HG03103 (cell line): ENCODE data around the gene ANAPC2.

Source experiments
- ATAC-seq: cut with Tn5 transposase; IDR thresholded peaks from one replicate; pipeline ENCODE4 v1.9.1; 2021; ENCODE audit warnings: low read depth; ENCODE audit not compliant: unreplicated experiment

ANAPC2 gene

DNA sequence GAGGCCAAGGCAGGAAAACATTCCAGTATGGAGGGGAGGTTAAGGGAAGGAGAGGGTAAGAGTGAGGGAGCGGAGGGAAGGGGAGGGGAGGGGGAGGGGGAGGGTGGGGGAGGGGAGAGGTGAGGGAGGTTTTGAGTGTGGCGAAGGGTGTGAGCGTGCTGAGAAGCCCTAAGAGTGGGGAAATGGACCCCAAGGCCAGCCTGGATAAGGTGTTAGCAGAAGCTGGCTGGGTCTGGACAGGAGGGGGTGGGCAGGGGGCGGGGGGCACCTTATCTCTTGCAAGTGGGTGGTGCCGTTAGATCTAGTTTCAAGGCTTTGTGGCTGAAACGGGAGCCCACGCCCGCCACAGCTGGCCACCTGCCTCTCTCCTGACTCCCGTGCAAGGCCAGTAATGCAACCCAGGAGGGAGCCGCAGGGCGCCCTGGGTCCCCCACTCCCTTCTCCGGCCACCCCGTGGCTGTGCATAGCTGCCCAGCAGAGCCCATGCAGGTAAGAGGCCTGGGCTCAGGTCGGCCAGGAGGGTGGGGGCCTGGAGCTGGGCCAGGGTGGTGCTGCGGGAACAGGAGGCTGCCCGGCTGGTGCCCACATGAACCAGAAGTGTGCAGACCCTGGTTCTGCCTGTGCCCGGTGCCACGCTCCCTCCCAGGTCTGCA is 39.6 kb upstream of the ANAPC2 start:
- ATAC-seq, result no peak

- no peak for ATAC-seq
Measured at GRCh38 chr9:137227054-137227852, 38.9 kb upstream of the ANAPC2 start, which contains the start of gene RNF224. RNF224 (plus strand) TSS chr9:137227502; CDS start chr9:137228336, 834 bp downstream.

- no peak for ATAC-seq
Measured at GRCh38 chr9:137226338-137227053, 38.1 kb upstream of the ANAPC2 start.

GRCh38 chr9:137225699-137226331 is 37.5 kb upstream of the ANAPC2 start:
- no peak for ATAC-seq

DNA sequence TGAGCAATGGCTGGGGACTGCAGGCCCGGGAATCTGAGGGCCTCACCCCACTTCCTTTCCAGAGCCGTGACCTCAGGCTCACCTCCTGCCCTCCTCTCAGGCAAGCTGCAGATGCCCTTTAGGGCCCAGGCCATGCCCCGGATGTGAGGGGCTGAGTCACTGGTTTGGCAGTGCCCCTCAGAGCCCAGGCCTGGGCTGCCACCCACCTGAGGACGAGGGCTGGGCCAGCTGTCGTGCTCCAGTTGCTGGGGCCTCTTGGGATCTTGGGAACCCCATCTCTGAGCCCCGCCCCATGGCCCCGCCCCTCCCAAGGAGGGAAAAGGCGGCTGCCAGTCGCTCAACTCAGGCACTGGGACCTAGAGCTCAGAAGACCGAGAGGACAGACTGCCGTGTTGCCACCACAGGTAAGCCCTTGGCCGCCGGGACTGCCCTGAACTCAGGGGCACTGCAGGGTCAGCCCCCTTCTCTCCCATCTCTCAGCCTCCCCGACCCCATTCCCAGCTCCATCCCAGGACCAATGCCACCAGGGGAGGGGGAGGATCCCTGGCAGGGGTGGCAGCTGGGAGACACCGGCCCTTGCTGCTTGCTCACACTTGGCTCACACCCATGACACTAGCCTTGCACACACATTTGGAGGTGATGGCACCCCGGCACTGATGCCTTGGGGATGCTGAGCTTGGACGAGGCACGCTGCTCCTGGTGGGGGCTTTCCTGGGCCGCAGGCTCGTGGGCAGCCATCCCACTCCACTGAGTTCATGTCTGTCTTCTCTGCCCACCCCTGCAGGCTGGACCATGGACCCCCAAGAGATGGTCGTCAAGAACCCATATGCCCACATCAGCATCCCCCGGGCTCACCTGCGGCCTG is 36.7 kb upstream of the ANAPC2 start, which contains the start of gene CYSRT1:
Gene CYSRT1 (plus strand): TSS at position 345 of the 865 bp plus-strand sequence. CDS start 448 bp downstream, at position 793.
- ATAC-seq, result no peak

DNA sequence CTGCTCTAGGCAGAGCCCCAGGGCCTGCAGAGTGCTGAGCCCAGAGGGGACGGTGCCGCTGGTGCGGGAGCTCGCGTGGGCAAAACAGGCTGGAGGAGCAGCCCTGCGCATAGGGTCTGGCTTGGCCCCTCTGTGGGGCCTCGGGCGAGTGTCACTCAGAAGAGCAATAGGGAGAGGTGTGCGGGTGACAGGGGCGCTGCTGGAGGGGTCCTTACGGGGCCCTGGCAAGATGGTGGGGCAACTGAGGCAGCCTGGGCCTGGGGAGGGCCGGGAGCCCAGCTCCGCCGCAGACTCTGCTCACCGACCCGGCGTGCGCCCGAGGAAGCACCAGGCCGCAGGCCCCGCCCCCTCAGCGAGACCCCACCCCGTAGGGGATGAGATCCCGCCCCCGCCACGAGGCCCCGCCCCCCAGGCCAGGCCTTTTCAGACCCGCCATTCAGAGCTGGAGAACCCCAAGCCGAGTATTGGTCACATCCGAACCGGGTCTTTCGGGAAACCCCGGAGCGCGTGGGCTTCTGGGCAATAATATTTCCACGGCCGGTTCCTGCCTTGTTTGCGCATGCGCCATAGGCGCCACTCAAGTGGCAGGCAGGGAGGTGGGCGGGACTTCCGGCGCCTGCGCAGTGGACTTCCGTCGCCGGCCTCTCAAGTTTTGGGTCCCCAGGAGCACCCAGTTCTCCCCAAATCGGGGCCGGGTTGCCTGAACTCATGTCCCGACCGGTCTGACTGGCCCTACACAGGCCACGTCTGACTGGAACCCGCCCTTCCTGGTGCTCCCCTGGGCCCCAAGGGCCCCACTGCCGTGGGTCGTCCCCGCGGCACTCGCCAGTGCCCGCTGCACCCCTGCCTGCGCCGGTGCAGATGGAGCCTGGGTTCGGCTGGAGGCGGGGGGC is 35.0 kb upstream of the ANAPC2 start:
- ATAC-seq, result peak; percentile 73

DNA sequence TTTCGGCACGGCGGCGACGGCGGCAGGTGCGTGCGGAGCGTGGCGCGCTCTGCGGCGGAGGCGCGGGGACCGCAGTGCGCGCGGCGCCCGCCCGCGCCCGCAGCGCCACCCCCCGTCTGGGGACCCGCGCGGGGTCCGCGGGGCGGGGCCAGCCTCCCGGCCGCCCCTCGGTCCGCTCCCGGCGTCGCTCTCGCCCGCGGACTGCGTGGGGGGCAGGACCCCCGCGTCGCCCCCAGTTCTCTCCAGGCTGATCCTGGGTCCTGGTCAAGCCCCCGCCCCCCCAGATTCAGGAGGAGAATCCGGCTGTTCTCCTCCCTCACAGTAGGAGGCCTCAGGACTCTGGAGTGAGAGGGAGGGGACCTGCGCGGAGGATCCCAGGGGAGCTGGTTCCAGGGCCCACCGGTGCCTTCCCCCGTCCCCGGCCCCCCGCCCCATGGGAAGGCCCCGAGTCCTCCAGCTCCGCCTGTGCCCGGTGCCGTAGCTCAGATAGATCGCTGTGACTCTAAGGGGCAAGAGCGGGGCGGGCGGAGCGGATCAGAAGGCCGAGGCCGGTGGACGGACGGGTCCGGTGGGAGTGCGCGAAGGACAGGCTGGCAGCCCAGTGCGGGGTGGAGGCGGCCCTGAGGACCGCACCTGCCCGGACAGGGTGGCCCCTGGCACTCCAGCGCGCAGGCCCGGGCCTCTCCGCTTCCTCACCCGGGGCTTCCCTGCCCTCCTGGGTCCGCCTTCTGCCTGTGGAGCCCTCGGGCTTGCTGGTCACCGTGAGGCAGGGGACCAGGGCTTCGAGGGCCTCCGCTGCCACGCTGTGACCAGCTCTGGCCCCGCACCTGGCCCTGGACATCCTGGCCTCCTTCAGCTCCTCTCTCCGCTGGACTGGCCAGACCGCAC is 34.1 kb upstream of the ANAPC2 start, which contains the start of gene RNF208:
Gene RNF208 (minus strand): TSS at position 51 of the 888 bp plus-strand sequence. CDS start 1,028 bp downstream, outside the sequence.
- ATAC-seq, result peak; percentile 3

DNA sequence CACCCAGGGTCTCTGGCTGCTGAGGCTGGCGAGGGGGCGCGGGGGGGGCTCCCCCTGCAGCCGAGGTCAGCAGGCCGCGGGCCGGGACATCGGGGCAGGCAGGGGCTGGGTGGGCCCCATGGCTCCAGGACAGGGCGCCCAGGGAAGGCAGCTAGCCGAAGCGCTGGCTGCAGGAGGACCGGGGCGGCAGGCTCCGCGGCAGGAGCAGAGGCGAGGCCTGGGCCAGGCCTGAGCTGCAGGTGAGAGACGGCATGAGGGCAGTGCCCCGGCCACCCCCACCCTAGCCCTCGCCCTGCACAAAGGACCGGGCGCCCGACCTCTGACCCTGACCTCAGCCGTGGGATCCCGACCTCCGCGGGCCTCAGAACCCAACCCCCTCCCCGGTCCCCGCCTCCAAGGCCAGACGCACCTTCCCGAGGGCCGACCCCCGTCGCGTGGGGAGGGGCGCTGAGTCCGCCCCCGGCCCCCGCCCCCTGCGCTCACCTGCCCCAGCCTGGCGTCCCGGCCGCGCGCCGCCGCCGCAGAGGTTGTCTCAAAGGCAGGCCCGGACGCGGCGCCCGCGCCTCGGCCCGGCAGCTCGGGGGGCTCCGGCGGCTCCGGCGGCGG is 33.2 kb upstream of the ANAPC2 start:
- no peak for ATAC-seq

GRCh38 chr9:137221095-137221505 is 32.7 kb upstream of the ANAPC2 start:
- no peak for ATAC-seq

DNA sequence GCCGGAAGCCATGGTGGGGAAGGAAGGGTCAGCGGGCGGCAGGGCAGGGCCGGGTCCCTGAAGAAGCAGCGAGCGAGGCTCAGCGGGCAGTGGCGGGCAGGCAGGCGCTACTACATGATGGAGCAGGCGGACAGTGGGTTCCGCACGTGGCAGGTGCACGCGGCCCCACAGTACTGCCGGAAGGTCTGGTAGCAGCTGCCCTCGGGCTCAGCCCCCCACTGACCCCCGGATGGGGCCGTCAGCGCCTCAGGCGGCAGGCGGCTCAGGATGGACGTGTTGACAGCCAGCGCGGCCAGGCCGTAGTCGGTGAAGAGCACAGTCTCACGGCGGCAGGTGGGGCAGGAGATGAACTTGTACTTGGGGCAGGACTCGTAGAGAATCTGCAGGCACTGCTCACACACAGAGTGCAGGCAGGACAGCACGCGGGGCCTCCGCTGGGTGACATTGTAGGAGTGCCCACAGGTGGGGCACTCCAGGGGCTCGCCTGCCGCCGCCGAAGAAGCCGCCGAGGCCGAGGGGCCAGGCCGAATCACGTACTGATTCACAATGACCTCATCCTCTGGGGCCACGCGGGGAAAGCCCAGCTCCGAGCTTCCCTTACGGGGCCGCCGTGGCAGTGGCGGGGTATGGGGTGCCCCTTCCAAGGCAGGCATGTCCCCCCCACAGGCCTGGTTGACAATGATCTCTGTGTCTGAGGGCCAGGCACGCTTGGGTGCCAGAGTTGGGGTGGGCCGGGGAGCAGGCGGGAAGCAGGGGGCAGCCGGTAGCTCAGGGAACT is 32.1 kb upstream of the ANAPC2 start:
- no peak for ATAC-seq

- no peak for ATAC-seq
Measured at GRCh38 chr9:137219757-137220316, 31.5 kb upstream of the ANAPC2 start.

DNA sequence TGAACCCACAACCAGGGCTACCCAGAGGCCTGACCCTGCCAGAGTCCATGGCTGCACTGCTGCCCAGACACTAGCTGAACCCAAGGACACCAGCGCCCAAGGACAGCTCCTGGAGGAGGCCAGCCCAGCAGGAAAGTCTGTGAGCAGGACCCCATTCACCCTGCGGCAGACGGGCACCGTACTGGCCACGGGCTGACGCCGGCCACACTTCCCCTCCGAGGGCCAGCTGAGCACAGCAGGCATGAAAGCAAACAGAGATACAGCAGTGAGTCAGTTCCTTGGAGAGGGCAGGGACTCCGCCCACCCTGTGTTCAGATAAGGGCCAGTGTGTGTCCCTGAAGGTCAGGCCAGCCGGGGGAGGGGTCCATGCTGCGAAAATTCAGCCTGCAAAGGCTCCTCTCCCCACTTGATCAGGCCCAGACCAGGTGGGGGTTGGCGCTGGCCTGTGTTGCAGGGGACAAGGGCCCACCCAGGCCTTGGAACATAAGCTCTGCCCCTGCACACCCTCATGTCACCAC is 30.5 kb upstream of the ANAPC2 start:
- no peak for ATAC-seq

DNA sequence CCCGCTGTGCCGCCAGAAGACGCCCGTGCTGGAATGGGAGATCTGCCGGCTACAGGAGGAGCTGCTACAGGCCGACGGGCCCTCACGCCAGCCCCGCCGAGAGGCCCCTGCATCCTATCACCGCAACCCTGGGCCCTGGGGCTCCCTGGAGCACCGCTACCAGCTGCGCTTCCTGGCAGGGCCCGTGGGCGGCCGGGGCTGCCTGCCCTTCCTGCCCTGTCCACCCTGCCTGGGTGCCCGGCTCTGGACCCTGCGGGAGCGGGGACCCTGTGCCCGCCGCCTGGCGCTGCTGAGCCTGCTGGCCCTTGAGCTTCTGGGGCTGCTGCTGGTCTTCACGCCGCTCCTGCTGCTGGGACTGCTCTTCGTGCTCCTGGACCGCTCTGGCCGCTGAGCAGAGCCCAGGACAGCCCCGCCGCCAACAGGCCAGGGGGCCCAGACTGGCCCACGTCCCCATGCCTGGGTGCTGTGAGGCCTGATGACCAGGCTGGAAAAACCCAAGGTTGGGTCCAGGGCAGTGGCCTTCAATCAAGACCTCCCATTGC is 29.9 kb upstream of the ANAPC2 start:
- no peak for ATAC-seq

DNA sequence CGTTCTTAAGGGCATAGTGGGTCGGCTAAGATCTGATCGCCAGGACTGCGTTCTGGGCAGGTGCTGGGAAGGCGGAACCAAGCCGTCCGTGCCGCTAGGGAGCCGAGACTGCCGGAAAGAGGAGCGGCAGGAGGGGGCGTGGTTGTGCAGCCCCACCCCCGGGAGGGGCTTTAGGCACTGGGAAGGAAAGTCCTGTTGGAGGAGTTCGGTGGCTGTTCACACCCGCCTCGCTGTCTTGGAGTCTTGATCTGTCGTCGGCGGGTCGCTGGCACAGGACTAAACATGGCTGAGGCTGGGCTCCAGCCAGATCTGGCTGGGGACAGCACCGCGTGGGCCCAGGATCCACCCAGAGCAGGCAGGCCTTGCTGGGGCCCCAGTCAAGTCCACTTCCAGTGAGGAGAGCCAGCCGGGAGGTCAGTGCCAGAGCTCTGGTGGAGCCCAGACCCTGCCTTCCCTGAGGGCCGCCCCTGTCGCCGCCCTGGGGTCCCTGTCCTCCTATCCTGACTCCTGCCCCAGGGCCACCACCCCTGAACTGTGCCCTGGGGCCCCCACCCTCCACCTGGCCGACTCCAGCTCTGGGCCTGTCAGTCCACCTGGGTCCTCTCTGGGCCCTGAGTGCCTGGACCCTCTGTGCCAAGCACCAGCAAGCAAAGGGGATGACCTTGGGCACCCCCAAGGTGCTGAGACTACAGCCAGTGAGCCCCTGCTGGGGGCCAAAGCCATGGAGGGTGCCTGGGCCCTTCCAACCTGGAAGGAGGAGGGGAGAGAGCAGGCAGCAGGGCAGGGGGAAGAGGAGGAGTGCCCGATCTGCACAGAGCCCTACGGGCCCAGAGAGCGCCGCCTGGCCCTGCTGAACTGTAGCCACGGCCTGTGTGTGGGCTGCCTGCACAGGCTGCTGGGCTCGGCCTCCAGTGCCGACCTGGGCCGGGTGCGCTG is 29.2 kb upstream of the ANAPC2 start:
- no peak for ATAC-seq
